BE2C (cell line): ENCODE data around the gene SLC43A3.
"Not testable (repeated sequence)": the region's sequence is repeated elsewhere in the genome, so short reads cannot be mapped to it uniquely, and the experiment has no call there.

Source experiments
- DNase-seq: peaks from one replicate; pipeline ENCODE4 v3.0.0-alpha.2; 2020
- H3K27me3 ChIP-seq: fragments of 250-450 bp; sonication (Bioruptor Pico); 2 replicates; pipeline ENCODE4 v1.5.1; 2020; ENCODE audit warnings: mild to moderate bottlenecking
- H3K36me3 ChIP-seq: fragments of 250-450 bp; sonication (Bioruptor Pico); 2 replicates; pipeline ENCODE4 v1.5.1; 2020; ENCODE audit warnings: mild to moderate bottlenecking
- H3K4me1 ChIP-seq: fragments of 250-450 bp; sonication (Bioruptor Pico); 2 replicates; pipeline ENCODE4 v1.5.1; 2020
- H3K4me3 ChIP-seq: 2 replicates; pipeline ENCODE4 v1.5.1; 2011; ENCODE audit warnings: low read depth, low read length
- H3K9me3 ChIP-seq: fragments of 250-450 bp; sonication (Bioruptor Pico); 2 replicates; pipeline ENCODE4 v1.5.1; 2020
- CTCF ChIP-seq: IDR thresholded peaks from 2 replicates; pipeline ENCODE4 v1.5.1; 2012; ENCODE audit warnings: mild to moderate bottlenecking, low read depth, low read length

Gene SLC43A3

GRCh38 chr11:57457643-57458023 lies 30.7 kb upstream of the SLC43A3 start:
- Histone ChIP-seq H3K9me3 (no peaks in the 10 kb centered on the region), H3K4me1 (no peaks in the 10 kb centered on the region), H3K27me3 (peaks cover 34% of the 10 kb centered on the region), H3K4me3 (no peak overlapping the region), H3K36me3 (no peaks in the 10 kb centered on the region)
- no peak for TF ChIP-seq CTCF
- no peak for DNase-seq

DNA sequence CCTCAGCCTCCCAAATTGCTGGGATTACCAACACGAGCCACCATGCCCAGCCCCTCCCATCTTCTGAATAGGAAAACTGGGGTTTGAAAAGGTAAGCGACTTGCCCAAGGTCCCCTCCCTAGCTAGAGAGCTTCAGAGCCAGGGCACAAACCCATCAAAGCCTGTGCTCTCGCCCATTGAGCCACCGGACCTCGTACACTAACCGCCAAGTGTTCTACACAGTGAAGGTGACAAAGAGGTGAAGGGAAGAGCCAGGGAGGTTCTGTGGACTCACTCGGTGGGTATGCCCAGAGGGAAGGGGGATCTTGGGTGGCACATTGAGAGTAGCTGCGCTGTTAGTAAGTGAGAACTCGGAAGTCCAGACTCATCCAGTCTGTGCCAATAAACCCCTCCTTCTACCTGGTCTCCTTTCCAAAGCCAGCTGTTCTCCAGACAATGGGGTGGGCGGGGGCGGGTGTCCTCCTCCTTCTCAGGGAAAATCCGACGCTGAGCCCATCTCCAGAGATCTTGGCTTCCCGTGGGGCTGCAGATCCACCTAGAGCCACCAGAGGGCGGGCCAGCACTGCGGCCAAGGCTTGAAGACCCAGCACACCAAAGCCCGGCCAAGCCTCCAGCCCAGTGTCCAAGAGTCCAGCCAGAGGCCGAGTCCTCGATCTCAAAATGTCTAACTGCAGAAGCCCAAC lies 30.2 kb upstream of the SLC43A3 start:
- TF ChIP-seq CTCF = peak; percentile 75
- peak; percentile 64 for DNase-seq
- Histone ChIP-seq H3K27me3 (peaks cover 34% of the 10 kb centered on the region), H3K4me1 (no peaks in the 10 kb centered on the region), H3K4me3 (no peak overlapping the region), H3K36me3 (no peaks in the 10 kb centered on the region), H3K9me3 (no peaks in the 10 kb centered on the region)

DNA sequence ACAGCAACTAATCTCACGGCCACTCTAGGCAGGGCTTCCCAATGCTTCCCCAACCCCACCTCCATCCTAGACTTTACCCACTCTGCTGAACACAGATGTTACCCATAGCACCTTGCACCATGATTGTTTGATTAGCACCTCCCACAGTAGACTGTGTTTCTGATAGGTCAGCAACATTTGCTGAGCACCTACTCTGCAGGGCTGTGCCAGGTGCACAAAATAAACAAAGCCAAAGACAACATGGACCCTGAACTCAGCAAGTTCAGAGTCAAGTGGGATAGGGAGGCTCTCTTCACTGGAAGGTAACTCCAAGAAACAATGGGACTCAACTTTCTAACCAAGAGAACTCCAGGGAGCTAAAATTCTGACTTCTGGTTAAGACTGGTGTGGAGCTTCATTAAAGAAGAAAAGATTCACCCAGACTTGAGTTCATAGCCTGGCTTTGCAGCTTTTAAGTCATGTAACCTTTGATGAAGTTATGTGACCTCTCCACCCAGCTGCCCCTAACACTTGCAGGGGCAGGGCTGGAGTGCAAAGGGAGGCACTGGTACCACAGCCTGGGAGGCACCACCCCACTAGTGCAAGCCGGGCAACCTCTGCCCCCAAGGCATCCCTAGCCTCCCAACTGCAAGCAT lies 26.7 kb upstream of the SLC43A3 start:
- Histone ChIP-seq H3K36me3 (no peaks in the 10 kb centered on the region), H3K9me3 (no peaks in the 10 kb centered on the region), H3K4me1 (no peaks in the 10 kb centered on the region), H3K4me3 (no peak overlapping the region), H3K27me3 (peaks cover 8% of the 10 kb centered on the region)
- TF ChIP-seq CTCF = no peak
- DNase-seq = no peak

GRCh38 chr11:57446055-57446454 lies 19.1 kb upstream of the SLC43A3 start:
- no peaks in the 10 kb centered on the region for H3K27me3 ChIP-seq
- H3K9me3 ChIP-seq = no peaks in the 10 kb centered on the region
- no peaks in the 10 kb centered on the region for H3K4me1 ChIP-seq
- H3K4me3 ChIP-seq = no peak overlapping the region
- TF ChIP-seq CTCF = no peak
- no peaks in the 10 kb centered on the region for H3K36me3 ChIP-seq
- no peak for DNase-seq

- not testable (repeated sequence) for H3K36me3 ChIP-seq, DNase-seq, H3K27me3 ChIP-seq, H3K9me3 ChIP-seq, H3K4me1 ChIP-seq, H3K4me3 ChIP-seq
Observed at GRCh38 chr11:57445122-57445394, 18.1 kb upstream of the SLC43A3 start.

DNA sequence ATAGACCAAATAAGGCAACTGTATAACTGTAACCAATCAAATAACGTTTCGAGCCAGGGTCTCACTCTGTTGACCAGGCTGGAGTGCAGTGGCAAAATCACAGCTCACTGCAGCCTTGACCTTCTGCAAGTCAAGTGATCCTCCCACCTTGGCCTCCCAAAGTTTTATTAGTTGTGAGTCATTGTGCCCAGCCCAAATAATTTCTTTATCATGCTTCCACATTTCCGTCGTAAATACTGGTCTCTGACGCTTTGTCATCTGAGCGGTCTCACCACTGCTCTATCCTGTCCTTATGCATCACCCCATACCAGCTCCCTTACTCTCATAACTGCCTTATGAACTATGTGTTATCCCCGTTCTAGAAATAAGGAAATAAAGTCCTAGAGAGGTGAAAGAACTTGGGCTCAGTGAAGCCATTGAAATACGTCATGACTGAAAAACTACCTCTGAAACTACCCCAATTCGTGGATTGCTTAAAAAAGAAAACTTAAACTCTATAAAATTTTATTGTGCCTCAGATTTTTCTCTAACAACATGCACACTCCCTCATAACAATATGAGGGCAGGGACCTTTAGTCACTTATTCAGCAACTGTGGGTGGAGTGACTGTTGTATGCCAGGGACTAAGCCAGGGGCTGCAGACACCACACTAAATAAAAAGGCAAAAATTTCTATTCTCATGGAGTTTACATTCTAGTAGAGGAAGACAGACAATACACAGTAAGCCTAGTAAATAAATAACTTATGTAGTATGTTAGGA lies 17.6 kb upstream of the SLC43A3 start:
- no peak for DNase-seq
- Histone ChIP-seq H3K4me3 (no peak overlapping the region), H3K27me3 (no peaks in the 10 kb centered on the region), H3K36me3 (no peaks in the 10 kb centered on the region), H3K4me1 (no peaks in the 10 kb centered on the region), H3K9me3 (no peaks in the 10 kb centered on the region)
- no peak for TF ChIP-seq CTCF
